HG03025 (cell line): ENCODE measurements around the gene IFNGR2.
"Not testable (repeated sequence)": the region's sequence is repeated elsewhere in the genome, so short reads cannot be mapped to it uniquely, and the experiment has no call there.

Source experiments
- ATAC-seq: cut with Tn5 transposase; IDR thresholded peaks from one replicate; pipeline ENCODE4 v1.9.1; 2021; ENCODE audit warnings: mild to moderate bottlenecking, moderate library complexity; ENCODE audit not compliant: unreplicated experiment, low FRiP score

Gene IFNGR2

DNA sequence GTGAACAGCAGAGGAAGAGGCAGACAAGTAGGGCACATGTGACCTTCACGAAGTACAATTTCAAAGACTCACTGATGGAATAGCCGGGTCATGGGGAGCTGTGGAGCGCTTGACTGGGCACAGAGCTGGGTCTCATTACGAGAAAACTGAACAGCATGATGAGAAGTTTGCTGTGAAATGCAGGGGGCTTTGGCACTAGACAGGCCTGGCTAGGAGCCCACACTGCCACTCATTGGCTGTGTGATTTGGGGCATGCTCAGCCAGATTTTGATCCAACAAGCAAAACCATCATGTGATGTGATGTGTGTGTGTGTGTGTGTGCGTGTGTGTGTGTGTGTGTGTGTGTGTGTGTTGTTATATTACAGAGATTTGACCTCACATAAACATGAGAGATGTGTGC lies 4.9 kb upstream of the IFNGR2 start:
- no peak for ATAC-seq

DNA sequence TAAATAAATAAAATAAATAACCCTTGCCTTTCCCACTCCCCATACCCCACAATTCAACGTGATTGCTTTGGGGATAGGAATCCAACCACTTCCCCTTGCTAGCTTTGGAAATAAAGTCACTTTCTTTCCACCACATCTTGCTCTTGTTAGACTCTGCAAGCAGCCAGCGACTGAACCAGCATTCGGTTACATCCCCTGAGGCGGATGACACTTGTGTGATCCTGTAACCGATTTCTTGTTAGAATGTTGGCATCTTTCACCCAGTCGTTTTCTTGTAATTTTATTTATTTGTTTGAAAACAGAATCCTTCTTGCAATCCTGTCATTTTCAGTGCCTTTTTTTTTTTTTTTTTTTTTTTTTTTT lies 1.6 kb upstream of the IFNGR2 start:
- no peak for ATAC-seq

DNA sequence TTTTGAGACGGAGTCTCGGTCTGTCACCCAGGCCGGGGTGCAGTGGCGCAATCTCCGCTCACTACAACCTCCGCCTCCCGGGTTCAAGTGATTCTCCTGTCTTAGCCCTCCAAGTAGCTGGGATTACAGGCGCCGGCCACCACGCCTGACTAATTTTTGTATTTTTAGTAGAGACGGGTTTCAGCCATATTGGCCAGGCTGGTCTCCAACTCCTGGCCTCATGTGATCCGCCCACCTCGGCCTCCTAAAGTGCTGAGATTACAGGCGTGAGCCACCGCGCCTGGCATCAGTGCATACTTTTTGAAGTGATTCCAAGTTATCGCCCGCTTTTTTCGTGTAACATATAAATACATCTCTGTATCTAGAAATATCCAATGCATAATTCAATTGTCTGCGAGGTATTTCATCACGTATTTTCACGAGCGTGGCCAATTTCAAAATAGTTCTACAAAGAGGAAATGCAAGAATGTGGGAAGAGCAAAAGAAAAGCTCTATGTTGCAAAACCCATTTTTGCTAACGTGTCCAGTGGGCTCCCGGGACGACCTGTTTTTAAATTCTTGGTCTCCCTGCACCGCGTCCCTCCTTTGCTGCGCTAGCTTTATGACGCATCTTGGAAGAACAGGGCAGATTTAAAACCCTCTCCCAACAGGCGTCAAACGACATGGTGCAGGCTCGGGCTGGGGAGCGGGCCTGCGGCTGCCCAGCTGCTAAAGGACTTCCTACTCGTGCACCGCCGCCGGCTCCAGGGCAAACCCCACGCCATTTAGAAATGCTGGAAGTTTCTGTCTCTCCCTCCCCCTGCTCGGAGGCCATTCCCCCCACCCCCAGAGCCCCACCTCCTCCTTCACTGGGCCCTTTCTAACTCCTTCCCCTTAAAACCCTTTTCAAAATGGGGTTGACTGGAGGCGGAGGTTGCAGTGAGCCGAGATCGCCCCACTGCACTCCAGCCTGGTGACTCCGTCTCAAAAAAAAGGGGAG lies 923 bp upstream of the IFNGR2 start:
- no peak for ATAC-seq

DNA sequence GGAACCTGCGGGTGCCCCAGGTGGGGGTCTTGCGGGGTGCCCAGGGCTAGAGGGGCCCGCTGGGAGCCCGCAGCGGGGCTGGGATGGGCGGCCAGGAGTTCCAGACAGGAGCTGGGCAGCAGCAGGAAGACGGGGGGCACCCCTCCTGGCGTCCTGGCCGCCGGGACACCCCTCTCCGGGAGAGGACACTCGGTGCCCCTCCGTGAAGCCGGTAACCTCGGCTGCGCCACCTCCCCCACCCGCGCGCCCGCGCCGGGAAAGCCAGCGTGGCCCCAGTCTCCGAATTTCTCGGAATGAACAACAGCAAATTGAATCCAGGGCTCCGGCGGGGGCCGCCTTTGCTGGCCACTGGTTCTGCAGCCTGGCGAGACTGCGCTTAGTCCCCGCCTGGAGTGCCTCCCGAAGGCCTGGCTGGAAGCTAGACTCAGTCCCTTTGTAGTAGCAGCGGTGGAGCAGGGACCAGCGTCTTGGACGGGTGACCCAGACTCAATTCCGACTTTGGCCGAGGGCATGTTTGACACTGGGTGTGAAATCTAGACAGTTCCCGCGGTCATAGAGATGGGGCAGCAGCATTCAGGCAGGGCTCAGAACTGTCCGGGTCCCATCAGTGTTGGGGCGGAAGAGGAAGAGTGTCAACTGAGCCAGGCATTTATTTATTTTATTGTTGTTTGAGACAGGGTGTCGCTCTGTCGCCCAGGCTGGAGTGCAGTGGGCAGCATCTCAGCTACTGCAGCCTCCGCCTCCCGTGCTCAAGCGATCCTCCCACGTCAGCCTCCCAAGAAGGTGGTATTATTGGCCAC lies 773 bp downstream of the IFNGR2 start:
- no peak for ATAC-seq

DNA sequence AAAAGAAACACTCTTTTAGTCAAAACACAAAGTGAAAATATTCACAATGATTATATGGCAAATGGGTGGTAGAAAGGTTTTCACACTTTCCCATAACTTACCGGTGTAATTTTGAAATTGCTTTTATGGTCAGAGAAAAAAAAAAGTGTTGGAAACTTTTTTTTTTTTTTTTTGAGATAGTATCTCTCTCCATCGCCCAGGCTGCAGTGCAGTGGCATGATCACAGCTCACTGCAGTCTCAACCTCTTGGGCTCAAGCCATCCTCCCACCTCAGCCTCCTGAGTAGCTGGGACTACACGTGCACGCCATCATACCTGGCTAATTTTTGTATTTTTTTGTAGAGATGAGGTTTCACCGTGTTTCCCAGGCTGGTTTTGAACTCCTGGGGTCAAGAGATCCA lies 3.3 kb downstream of the IFNGR2 start:
- ATAC-seq: no peak

DNA sequence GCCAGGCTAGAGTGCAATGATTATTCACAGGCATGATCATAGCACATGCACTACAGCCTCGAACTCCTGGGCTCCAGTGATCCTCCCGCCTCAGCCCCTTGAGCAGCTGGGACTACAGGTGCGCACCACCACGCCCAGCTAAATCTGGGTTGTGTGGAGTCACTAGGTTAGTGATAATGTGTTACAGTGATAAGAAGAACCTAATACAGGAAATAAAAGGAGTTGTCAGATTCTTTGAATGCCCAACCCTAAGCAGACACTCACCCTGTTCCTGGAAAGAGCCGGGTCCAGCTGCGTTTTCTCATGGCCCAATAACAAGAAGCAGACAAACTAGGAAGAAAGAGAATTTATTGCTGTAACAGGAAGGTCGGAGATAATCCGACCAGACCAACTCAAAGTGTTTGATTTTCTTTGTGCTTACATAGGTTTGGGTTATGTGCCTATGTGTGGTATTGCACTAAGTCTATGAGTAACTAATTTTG lies 8.8 kb downstream of the IFNGR2 start:
- no peak for ATAC-seq

DNA sequence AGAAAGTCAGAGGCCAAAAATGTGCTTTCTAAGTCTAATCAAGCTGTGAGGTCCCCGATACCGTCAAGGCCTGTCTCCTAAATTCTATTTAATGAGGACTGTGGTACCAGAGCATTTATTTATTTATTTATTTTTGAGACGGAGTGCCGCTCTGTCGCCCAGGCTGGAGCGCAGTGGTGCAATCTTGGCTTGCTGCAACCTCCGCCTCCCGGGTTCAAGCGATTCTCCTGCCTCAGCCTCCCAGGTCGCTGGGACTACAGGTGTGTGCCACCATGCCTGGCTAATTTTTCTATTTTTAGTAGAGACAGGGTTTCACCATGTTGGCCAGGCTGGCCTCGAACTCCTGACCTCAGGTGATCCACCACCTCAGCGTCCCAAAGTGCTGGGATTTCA lies 9.2 kb downstream of the IFNGR2 start:
- not testable (repeated sequence) for ATAC-seq

DNA sequence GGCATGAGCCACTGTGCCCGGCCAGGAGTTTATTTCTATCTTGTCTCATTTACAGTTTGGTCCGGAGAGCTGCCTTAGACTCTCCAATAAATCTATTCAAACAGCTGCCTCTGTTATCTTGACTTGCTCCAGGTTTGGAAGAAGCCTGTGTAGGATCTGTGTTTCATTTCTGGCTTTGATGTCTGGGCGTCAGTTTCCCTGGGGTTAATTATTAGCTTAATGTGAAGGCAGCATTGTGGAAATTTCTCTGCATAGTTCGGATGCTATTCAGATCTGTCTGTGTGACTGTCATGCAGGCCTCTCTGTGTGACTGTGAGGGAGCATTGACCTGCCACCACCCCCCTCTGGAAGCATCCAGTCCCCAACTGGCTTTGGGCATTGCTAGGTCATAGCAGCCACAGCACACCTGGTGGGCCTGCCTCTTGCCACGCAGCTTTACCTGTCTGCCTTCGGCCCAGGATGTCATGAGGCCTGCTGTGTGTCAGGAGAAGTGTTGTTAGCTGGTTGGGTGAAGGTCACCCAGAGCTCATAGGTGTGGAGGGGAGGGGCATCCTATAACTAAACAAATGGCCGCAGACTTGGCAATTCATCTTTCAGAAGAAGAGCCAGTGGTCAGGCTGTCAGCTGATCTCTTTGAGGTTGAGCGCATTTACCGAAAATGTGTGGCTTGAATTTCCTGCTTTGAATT lies 9.8 kb downstream of the IFNGR2 start:
- no peak for ATAC-seq

DNA sequence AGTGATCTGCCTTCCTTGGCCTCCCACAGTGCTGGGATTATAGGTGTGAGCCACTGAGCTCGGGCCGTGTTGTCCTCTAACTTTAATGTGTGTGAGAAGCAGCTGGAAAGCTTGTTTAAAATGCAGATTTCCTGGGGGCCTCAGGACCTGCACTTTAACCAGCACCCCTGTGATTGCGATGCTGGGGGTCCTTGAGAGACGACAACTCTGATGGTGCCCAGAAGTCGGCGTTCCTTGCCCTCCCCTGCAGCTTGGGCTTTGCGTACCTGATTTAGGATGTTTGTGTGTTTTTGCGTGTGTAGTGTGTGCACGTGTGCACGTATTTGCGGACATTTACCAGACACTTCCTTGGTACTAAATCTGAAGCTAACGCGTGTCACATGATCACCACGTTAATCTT lies 10.9 kb downstream of the IFNGR2 start:
- ATAC-seq: no peak

DNA sequence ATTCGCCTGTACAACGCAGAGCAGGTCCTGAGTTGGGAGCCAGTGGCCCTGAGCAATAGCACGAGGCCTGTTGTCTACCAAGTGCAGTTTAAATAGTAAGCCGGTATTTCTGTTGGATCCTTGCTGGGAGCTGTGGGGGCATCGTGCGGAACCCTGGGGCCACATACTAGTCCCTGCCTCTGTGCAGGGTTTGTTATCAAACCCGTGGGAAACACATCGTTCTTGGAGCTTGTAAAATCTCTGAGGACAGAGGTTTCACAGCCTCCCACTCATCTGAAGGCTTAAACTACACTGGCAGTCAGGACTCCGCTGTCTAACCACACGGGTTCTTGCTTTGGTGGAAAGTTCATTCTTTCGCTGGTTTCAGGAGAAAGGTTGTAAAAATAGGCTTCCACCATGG lies 11.7 kb downstream of the IFNGR2 start:
- no peak for ATAC-seq

DNA sequence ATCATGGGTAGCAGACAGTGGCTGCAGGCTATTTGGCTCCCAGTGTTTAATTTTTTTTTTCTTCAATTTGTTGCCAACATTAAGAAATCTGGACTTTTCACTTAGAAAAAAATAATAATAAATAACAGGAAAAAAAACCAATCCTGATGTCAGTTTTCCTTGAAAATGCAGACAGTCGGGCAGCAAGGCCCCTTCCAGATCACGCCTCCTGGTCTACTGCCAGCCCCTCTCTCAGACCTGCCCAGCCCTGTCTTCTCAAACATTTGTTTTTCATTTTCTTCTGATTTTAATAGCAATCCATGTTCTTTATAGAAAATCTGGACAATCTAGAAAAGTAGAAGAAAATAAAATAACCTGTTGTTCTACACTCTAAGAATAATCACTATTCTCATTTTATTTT lies 15.5 kb downstream of the IFNGR2 start:
- ATAC-seq: no peak

DNA sequence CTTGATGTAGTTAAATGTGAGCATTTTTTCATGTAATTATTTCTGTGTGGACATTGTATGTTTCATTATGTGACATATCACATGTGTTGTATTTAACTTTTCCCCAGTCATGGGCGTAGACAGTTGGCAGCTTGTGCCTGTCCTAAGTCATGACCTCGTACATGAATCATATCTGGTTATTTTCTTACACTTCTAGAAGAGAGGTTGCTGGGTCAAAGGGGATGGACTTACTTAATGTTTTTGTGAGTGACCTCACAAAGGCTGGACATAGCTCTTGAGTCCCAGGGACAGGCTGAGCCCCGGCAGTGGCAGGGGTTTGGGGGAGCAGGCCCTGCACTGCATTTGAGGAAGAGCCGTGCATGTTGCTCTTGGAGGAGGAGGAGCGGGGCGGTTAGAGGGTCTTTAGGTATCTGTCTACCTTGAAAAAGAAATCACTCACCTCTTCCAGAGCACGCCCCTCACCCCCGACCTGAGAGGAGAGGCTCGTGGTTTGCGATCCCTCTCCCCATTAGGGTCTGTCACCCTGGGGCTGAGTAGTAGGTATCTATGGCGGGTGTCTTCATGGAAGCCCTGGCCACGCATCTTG lies 16.4 kb downstream of the IFNGR2 start:
- ATAC-seq: no peak

DNA sequence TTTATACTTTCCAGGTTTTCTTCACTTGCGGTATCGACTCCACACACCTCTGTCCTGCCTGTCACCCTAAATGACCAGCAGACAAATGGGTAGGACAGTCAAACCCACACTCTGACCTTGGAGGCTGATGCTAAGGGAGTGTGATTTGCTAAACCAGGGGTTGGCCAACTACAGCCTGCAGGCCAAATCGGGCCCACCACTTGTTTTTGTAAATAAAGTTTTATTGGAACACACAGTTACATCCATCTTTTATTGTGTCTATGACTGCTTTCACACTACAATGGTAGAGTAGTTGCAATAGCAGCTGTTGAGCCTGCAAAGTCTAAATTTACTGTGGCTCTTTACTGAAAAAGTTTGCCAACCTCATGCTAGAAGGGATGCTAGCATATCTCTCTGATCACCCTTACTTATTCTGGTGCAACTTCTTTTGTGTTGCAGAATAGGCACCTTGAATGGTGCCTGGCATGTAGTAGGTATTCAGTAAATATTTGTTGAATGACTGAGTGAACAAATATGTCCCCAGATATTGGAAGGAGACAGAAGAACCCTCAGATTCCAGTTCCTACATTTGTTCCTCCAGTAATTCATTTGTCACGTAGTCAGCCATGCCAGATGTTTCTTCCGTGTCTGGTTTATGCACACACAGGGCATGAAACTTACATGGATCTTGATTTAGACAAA lies 18.6 kb downstream of the IFNGR2 start:
- no peak for ATAC-seq

DNA sequence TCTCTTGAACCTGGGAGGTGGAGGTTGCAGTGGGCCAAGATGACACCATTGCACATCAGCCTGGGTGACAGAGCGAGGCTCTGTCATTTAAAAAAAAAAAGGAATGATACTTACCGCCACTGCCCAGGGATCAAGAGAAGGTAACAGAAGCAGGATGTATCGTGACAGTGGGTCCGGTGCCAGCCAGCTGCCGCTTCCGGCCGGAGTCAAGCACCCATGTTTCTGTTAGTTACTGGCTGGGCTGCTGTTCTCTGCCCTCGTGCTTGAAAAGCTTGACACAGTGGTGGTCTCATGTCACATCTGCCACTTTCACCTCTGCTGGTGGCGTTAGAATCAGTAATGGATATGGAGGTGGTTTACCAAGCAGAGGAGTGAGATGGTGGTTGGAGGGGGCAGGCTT lies 21.0 kb downstream of the IFNGR2 start:
- no peak for ATAC-seq

DNA sequence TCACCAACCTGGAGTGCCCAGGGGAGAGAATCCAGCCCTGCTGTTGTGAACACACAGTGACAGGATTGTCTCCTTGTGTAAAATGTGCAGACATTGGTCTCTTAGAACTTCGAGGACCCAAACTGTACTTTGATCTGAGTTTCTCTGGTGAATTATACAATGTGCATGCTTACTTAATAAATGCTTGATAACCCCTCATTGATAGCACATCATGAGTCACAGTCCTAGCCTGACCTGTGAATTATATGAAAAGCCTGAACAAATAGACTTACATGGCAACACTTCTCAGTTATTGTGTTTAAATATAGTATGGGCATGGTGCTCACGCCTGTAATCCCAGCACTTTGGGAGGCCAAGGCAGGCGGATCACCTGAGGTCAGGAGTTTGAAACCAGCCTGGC lies 22.6 kb downstream of the IFNGR2 start:
- no peak for ATAC-seq

DNA sequence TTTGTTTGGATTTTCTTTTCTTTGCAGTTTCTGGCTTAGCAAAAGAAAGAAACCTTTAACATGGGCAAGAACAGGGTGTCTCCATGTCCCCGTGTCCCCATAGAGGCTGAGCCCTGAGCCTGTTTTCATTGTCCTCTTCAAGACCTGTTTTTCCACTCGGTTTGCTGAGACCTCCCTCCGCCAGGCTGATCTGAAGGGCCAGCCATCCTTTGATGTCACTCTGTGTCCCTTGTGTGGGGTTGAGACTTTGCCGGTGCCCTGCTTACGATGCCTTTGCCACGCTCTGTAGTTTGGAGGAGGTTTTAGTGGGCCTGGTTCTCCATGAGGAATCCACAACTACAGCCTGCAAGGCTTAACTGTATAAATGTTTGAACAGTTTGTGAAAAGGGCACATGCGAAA lies 23.8 kb downstream of the IFNGR2 start:
- ATAC-seq: no peak

DNA sequence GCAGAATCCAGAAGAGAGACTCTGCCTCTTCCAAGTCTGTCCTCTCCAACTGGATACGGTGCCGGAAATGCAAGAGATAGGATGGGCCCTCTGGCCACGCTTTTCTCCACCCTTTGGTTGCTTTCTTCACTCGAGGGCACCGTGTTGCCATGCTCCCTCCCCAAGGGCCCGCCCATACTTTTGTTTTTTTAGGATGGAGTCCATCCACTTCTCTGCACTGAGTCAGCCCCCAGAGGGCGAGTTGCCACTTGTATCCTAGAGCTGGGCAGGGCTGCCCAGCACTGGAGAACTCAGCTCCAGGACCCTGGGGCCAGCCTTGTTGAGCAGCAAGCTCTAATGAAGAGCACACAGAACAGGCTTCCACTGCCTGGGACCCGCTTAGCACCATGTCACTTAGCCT lies 25.5 kb downstream of the IFNGR2 start:
- ATAC-seq: no peak

DNA sequence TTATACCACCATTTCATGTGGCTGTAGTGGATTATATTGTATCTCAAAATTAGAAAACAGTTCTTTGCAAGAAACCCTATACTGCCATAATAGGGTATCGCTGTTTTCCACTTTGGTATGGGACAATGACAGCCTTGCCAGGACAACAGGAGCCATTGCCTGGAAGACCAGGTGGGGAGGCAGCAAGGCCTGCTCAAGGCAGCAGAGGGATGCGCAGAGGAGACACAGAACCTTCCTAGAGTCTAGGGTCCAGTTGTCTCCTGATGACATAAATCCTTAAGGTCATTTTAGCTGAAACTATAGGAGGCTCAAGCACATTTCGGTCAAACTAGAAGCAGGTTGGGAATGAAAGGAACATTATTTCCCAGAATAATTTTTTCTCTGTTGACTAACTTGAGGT lies 27.6 kb downstream of the IFNGR2 start:
- no peak for ATAC-seq

DNA sequence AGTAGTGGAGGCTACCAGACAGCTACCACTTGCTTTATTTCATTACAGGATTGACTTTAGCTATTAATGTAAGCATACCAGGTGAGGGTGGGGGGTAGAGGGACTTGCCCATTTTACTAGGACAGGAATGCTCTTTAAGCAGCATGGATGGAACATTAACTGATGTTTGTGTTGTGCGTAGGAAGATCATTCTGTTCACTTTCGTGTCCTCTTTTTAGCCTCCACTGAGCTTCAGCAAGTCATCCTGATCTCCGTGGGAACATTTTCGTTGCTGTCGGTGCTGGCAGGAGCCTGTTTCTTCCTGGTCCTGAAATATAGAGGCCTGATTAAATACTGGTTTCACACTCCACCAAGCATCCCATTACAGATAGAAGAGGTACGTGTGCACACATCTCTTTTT lies 29.3 kb downstream of the IFNGR2 start:
- no peak for ATAC-seq

DNA sequence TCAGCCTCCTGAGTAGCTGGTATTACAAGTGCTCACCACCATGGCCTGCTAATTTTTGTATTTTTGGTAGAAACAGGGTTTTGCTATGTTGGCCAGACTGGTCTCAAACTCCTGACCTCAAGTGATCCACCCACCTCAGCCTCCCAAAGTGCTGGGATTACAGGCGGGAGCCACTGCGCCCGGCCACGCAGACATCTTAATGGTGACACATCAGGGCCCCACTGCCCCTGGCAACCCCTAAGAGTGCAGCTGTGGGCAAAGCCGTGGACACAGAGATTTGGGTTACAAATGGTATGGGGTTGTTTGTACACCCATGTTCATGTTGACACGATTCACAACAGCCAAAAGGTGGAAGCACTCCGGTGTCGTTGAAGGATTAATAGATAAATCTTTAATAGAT lies 29.8 kb downstream of the IFNGR2 start:
- no peak for ATAC-seq
